ENCODE data around the gene LRRC7.

The LRRC7 gene

GRCh38 chr1:69776555-69776954 lies 208.8 kb downstream of the LRRC7 start:
- no peak for DNase-seq (ENCODE audit: low spot score)

- DNase-seq (ENCODE audit: low spot score): no peak
Observed at GRCh38 chr1:69777423-69777822, 209.7 kb downstream of the LRRC7 start.

DNA sequence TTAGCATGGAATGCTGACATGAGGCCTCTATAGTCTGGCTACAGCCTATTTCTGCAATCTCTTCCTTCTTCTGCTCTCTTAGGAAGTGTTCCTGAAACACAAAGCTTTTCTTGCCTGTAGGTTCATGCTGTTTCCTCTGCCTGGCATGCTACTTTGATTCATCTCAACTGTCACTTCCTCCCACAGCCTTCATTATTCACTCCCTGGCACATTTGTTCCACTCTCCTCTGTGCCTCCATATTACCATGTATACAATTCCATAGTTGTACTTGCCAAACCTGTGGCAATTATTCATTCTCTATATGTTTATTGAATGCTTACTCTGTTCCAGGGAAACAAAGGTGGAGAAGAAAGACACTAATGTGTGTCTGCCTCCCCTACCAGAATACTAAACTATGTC lies 210.2 kb downstream of the LRRC7 start:
- no peak for DNase-seq (ENCODE audit: low spot score)

- DNase-seq (ENCODE audit: low spot score): no peak
Observed at GRCh38 chr1:69787151-69787550, 219.4 kb downstream of the LRRC7 start.

DNA sequence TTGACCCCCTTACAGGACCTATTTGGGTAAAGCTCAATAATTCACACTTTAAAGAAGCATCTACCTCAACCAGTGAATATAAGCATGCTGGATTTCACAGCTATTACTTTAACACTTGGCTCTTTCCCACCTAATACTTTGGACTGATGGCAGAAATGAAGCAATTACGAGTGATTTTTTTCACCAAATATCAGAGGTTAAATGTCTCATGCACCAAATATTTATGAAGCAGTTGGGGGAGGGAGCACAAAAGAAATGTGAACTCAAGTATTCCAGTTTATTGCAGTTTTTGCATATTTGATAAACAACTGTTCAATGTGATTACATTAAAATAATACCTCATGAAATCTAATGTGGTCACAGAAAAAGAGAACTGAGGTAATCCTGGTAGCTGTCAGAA lies 223.6 kb downstream of the LRRC7 start:
- DNase-seq (ENCODE audit: low spot score): no peak

- DNase-seq (ENCODE audit: low spot score): no peak
Observed at GRCh38 chr1:69794831-69795230, 227.1 kb downstream of the LRRC7 start.

- DNase-seq (ENCODE audit: low spot score): no peak
Observed at GRCh38 chr1:69814926-69815325, 247.2 kb downstream of the LRRC7 start.

- DNase-seq (ENCODE audit: low spot score): no peak
Observed at GRCh38 chr1:69824932-69825331, 257.2 kb downstream of the LRRC7 start.

DNA sequence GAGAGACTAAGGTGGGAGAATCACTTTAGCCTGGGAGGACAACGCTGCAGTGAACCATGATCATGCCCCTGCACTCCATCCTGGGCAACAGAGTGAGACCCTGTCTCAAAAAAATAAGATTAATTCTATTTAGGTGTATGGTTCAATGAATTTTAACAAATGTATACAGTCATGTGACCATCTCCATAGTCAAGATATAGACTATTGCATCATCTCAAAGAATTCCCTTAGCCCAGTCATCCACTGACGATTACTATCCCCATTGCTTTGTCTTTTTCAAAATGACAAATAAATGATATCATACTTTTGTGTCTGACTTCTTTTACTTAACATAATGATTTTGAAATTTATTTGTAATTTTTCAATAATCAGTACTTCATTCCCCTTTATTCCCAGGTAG lies 260.0 kb downstream of the LRRC7 start:
- DNase-seq (ENCODE audit: low spot score): no peak

GRCh38 chr1:69833536-69833935 lies 265.8 kb downstream of the LRRC7 start:
- DNase-seq (ENCODE audit: low spot score): no peak

DNA sequence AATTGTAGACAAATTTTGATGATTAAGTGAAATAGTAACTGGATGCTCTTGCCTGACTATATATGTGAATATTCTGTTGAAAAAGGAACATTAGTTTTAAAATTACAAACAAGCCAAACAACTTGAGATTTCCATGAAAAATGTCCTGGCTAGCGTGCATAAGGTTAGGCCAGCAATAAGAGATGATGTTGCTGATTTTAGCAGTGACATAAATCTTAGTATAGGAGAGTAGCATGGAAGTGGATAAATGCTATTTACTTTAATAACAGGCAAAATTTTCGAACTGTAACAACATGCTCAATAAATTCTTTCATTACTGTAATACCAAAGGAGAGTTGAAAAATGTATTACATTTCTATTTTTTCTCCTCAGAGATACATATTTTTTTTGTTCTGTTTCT lies 266.6 kb downstream of the LRRC7 start:
- DNase-seq (ENCODE audit: low spot score): no peak

DNA sequence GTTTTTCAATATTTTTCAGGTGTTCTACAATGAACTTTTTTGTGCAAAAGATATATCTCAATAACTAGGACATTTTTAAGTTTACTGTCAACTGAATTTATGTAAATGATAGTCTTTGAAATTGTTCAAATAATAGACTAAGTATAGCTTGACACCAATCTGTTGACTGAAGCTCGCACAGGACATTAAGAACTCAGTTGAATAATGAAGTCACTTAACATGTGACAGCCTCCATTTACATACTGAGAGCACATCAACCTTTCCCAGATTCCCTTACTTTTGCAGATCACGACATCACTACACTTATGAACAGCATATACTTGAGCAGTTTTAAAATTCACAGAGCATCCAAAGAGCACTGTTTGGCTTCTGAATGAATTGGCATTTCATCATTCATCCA lies 268.2 kb downstream of the LRRC7 start:
- no peak for DNase-seq (ENCODE audit: low spot score)

- DNase-seq (ENCODE audit: low spot score): no peak
Observed at GRCh38 chr1:69836971-69837636, 269.4 kb downstream of the LRRC7 start.

- no peak for DNase-seq (ENCODE audit: low spot score)
Observed at GRCh38 chr1:69842326-69842725, 274.6 kb downstream of the LRRC7 start.

- DNase-seq (ENCODE audit: low spot score): no peak
Observed at GRCh38 chr1:69845655-69846054, 277.9 kb downstream of the LRRC7 start.

DNA sequence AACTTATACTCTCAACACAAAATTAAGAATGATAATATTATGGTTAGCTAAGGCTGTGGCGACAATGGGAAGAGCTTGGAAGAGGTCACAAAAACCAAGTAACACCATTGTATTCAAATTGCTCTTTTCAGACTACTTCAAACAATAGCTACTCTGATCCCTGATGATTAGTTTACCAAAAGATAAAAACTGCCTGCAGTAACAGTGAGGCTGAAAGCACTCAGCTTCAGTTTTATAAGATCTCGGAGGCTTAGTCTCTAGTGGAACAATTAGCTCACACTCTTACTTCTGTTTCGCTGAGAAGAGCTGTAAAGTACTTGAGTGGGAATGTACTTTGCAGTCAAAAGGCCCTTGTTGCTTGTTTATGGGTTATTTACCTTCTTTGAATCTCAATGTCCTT lies 278.5 kb downstream of the LRRC7 start:
- DNase-seq (ENCODE audit: low spot score): no peak

DNA sequence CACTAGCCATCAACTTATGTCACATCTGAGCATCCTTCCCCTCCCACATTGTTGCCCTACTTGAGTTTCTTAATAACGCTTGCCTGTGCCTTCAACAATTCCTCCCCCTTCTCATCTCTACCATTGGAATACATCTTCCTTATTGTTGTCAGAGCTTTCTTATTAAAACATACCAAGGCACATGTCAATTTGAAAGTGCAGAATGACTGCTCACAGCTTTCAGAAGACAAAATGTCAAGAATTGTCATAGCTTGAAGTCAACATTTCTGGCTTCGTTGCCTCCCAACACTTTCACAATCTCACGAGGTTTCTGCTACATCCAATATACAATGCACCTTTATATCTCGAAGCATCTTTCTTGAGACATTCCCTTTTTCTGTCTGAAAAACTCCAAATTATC lies 279.9 kb downstream of the LRRC7 start:
- DNase-seq (ENCODE audit: low spot score): no peak

GRCh38 chr1:69852151-69852550 lies 284.4 kb downstream of the LRRC7 start:
- DNase-seq (ENCODE audit: low spot score): no peak

DNA sequence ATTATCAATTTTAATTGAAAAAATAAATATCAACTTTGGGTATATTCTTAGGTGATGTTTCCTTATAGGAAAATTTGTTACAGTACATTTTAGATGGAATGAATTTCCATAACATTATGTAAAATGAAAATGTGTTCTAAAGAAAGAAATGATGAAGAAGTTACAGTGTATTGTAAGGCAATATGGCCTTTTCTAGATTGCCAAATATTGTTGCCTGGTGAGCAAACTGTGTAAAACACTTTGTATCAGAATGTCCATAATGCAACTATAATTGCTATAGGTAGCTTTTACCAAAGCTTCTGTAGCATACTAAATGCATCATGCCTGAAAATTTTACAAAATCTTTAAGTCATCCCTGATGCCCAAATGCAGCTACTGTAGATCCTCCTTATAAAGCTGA lies 285.0 kb downstream of the LRRC7 start:
- DNase-seq (ENCODE audit: low spot score): no peak

- DNase-seq (ENCODE audit: low spot score): no peak
Observed at GRCh38 chr1:69858534-69858933, 290.8 kb downstream of the LRRC7 start.

DNA sequence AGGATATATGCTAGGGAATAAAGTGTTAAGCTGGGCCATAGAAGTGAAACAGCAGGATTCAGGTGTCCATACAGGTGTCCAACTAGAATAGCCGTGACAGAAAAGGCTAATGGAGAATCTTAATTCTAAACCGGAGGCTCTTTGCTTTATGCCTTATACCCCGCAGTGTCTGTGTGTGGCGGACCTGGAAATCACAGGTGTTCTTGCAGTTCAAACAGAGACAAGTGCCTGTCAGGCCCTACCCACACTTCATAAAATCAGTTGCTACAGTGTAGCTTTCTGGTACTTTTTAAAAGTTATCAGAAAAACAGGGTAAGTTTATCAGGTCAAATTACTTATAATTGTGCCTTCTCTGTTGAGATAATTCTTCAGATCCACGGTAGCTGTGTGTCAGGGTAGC lies 293.9 kb downstream of the LRRC7 start:
- DNase-seq (ENCODE audit: low spot score): no peak

GRCh38 chr1:69862906-69863305 lies 295.2 kb downstream of the LRRC7 start:
- no peak for DNase-seq (ENCODE audit: low spot score)

DNA sequence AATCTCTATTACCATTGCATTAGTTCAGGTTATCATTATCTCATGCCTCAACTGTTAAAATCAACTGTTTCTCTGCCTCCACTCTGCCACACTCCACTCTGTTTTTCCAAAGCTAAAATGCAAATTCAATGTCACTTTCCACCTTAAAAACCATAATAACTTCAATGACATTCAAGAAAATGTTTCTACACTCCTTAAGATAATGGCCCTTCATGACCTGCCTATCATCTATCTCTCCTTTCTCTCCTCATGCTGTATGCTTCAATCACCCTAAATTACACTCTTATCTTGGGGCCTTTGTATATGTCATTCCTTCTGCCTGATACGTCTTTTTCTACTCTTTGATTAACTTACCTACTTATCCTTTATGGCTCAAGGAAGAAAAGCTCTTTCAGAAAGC lies 296.0 kb downstream of the LRRC7 start:
- DNase-seq (ENCODE audit: low spot score): no peak

DNA sequence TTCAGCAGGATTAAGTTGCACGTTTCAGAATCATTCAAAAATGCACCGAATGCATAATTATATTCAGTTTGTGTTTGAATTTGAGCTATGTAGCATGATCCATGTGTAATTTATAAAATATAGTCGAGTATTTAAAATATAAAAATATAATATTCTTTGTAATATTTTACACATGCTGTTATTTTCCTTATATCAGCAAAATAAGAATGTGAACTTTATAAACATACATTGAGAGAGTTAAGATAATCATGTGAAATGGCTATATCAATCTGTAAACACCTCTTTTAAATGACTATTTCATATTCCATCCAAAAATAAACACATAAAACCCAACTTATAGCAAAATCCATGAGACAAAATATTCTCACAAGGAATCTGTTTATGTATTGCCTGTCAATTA lies 303.7 kb downstream of the LRRC7 start:
- no peak for DNase-seq (ENCODE audit: low spot score)

DNA sequence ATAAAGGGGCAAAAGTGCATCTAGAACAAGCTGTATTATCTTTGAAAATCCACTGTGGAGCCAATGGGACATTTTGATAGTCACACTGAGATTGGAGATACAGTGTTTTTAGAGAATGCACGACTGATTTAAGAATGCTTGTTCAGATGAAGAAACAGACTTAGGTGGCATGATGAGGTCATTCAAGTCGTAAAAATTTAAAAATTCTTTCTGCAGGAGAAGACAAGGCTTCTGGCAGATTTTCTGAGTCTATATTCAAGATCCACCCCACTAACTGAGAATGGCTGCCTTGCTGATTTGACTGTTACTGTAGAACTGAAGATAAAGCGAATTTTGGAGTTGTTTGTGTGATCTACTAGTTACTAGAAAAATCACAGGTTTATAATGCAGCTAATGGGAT lies 310.6 kb downstream of the LRRC7 start:
- no peak for DNase-seq (ENCODE audit: low spot score)
